ENCODE data around the gene KCNK4.

KCNK4 gene

DNA sequence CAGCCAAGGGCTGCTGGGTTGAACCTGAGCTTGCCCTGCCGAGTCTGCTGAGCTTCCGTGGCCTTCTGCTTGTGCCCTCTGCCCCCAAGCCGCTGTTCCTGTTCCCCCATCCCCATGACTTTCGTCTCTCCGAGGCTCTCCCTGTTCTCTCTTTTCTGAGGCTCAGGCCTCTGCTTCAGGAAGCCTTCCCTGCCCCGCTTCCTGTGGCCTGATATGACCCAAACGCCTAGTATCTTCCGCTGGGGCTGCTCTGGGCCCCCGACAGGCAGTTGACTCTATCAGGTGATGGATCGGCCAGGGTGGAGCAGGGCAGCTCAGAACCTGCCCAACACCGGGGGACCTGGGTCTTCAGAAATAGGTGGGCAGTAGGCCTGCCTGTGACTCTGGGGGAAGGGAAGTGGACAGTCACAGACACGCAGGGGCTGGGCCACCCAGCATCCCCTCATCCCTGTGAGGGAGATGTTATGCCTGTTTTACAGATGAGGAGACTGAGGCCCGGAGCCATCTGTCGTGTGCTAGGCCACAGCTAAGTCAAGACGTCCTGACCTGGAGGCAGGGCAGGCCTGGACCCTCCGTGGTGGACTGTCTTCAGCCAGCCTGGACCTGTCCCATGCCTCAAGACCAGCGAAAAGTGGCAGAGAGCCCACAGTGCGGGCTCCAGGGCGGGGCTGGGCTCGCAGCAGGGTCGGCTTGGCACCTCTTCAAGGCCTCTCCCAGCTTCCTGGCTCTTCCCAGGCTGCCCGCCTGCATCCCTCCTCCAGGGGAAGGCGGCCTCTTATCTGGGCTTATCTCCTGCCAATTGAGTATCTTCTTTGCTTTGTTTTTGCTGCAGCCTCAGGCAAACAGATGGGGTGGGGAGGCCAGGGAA, 22.8 kb upstream of the KCNK4 start:
- H3K27ac Mint-ChIP-seq = peak overlapping the region; percentile 96 to 98
- peak overlapping the region; percentile 96 to 97 for H3K4me3 Mint-ChIP-seq
- no peak for DNase-seq
- H3K4me1 Mint-ChIP-seq (ENCODE audit: low read depth in 2 of 2) = peaks cover 18 to 24% of the 10 kb centered on the region in 2 donors
- H3K36me3 Mint-ChIP-seq (ENCODE audit: insufficient read depth) = peaks cover 35% of the 10 kb centered on the region
- no peak for ATAC-seq (replicated peaks)
- H3K9me3 Mint-ChIP-seq = no peaks in the 10 kb centered on the region
- no peaks in the 10 kb centered on the region for H3K27me3 Mint-ChIP-seq

DNA sequence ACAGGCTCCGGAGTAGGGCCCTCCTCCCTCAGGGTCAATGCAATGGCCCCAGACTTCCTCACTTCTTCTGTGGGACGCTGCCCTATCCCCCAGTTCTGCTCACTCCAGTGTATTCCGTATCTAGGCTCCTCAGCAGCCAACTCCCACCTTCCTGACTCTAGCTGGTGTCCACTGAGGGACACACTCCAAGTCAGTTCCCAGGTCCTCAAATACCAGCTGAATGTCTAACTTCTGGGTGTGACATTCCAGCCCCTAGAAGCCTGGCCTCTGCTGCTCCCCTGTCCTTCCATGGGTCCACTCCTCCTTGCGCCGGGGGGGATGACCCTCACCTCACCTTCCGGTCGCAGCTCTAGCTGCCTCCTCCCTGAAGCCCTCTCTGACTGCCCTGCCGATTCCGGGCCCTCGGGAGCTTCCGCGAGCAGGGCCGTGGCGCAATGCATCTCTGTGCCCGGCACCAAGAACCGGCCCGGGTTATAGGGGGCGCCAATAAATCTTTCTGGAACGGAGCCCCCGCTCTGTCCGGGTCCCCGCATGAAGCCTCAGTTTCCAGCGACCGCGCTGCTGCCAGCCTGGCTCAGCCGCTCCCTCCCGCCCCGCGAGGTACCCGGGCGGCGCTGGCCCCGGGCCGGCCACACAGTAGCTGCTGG, 22.1 kb upstream of the KCNK4 start:
- Mint-ChIP-seq H3K27me3 (no peaks in the 10 kb centered on the region), H3K9me3 (no peaks in the 10 kb centered on the region), H3K4me3 (peak overlapping the region; percentile 96 to 97), H3K27ac (peak overlapping the region; percentile 96 to 98), H3K4me1 (ENCODE audit: low read depth in 2 of 2) (peaks cover 18 to 24% of the 10 kb centered on the region in 2 donors), H3K36me3 (ENCODE audit: insufficient read depth) (peaks cover 37% of the 10 kb centered on the region)
- DNase-seq (peak in 1 of 3 experiments; percentile 29), ATAC-seq (replicated peaks) (no peak)

DNA sequence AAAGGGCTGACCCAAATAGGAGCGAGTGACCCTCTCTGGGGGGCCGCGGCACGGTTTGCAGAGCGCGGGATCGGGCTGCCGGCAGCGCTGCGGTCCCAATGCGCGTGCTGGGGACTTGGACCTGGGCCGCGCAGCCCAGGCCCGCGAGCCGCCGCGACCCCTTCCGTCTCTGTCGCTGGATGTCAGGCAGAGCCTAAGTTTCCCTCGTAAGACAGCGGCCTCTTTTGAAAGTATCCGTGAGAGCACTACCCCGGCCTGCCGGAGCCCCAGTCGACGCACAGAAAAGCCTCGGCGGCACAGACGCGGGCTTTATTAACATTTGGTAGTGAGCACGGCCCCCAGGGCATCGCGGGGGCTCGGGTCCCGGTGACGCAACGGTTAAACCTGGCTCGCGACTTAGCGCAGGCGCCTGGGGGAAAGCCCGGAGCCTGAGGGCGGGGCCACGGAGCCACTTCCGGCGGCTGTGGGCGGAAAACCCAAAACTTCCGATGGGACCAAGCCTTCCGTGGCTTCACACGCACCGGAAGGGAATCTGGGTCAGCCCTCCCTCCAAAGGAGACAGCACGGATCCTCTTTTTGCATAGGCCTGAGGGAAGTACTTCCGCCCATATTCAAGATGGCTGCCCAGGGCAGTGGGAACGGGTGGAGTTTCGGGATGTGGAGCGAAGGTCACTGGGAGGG, 21.4 kb upstream of the KCNK4 start:
- ATAC-seq (replicated peaks) (peak; percentile 75), DNase-seq (peak; percentile 96 to 97 (median 97))
- Mint-ChIP-seq H3K4me1 (ENCODE audit: low read depth in 2 of 2) (peaks cover 18 to 24% of the 10 kb centered on the region in 2 donors), H3K4me3 (peak overlapping the region; percentile 96 to 97), H3K9me3 (no peaks in the 10 kb centered on the region), H3K36me3 (ENCODE audit: insufficient read depth) (peaks cover 37% of the 10 kb centered on the region), H3K27ac (peak overlapping the region; percentile 96 to 98), H3K27me3 (no peaks in the 10 kb centered on the region)

DNA sequence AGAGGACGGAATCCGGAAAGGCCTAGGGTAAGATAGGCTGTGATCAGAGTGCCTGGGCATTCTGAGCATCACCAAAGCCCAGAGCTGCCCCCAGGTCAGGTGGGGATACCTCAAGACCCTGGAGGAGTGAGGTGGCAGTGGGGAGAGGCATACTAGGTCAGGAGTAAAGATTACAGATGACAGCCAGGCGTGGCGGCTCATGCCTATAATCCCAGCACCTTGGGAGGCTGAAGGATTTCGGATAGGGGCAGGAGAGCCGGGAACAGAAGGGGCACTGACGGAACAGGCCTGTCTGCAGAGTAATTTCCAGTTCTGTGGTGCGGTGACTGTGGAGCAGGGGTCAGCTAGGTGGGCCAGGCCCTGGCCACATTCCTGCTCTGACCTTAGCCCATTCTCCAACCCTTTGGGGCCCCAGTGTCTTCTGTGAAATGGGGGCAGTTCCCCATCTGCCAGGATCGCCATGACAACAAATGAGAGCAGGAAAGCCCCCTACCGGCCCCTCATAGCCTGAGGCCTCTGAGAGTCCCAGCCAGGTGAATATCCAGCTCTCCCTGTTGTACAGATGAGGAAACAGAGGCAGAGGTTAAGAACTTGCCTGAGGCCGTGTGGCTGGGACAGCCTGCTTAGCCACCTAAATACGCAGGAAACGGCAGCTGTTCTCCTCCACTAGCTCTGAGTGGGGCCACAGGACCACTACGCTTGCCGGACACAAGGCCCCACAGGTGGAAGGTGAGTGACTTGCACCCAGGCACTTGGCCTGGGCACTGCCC, 15.9 kb upstream of the KCNK4 start:
- ATAC-seq (replicated peaks) (no peak), DNase-seq (no peak)
- Mint-ChIP-seq H3K9me3 (no peaks in the 10 kb centered on the region), H3K27ac (no peak overlapping the region), H3K27me3 (no peaks in the 10 kb centered on the region), H3K36me3 (ENCODE audit: insufficient read depth) (peaks cover 50% of the 10 kb centered on the region), H3K4me1 (ENCODE audit: low read depth in 2 of 2) (peaks cover 2 to 7% of the 10 kb centered on the region in 2 donors), H3K4me3 (no peak overlapping the region)

DNA sequence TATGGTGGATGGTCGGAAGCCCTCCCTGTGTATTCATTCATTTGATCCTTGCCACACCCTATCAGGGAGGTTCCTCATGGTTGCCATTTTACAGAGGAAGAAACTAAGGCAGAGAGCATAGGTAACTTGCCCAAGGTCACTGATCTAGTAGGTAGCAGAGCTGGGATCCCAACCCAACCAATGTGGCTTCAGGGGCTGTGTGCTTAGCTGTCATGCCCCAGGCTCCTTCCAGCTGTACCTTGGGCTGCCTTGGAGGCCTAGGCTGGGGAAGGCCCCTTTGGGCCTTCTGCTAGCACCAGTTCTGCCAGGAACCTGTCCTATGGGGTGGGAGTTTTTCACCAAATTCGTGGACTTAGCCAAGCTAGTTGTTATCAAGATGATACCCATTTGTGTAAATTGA, 15.3 kb upstream of the KCNK4 start:
- ATAC-seq (replicated peaks) (no peak), DNase-seq (no peak)
- Mint-ChIP-seq H3K4me3 (no peak overlapping the region), H3K27me3 (no peaks in the 10 kb centered on the region), H3K36me3 (ENCODE audit: insufficient read depth) (peaks cover 46% of the 10 kb centered on the region), H3K9me3 (no peaks in the 10 kb centered on the region), H3K27ac (no peak overlapping the region), H3K4me1 (ENCODE audit: low read depth in 2 of 2) (peaks cover 0 to 5% of the 10 kb centered on the region in 2 donors)

DNA sequence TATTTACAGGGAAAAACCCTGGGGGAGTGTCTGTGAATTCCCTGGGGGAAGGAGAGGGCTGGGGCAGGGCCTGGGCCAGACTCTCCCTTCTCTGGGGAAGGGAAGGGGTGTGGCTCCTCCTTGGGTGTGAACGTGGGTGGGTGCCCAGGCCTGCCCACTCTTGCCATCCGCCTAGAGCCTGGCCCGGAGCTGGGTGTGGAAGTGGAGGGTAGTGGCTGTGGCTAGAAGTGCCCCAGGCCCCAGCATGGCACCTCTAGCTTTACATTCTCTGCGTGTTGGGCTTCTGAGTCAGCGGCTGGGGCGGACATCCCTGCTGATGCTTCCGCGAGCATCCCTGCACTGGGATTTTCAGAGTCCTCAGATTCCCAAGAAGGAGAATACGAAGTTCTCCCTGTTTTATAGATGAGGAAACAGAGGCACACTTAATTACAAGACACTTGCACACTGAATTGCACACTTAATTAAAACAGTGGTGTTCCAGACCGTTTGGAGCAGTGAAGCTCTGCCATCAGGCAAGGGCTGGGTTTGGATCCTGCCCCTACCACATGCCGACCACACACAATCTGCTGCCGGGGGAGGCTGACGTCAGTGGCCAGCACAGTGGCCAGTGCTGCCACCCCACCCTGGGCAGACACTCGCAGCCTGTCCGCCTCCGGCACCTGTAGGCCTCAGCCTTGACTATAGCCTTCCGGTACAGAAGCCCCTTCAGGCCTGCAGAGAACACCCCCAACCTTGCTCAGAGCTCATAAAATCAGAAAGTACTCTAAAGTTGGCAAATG, 14.3 kb upstream of the KCNK4 start:
- peak overlapping the region in 1 of 2 donors; percentile 60 for H3K27ac Mint-ChIP-seq
- DNase-seq (no peak), ATAC-seq (replicated peaks) (no peak)
- H3K4me3 Mint-ChIP-seq = no peak overlapping the region
- H3K36me3 Mint-ChIP-seq (ENCODE audit: insufficient read depth) = peaks cover 39% of the 10 kb centered on the region
- H3K4me1 Mint-ChIP-seq (ENCODE audit: low read depth in 2 of 2) = peaks cover 0 to 5% of the 10 kb centered on the region in 2 donors
- H3K27me3 Mint-ChIP-seq = no peaks in the 10 kb centered on the region
- H3K9me3 Mint-ChIP-seq = no peaks in the 10 kb centered on the region

DNA sequence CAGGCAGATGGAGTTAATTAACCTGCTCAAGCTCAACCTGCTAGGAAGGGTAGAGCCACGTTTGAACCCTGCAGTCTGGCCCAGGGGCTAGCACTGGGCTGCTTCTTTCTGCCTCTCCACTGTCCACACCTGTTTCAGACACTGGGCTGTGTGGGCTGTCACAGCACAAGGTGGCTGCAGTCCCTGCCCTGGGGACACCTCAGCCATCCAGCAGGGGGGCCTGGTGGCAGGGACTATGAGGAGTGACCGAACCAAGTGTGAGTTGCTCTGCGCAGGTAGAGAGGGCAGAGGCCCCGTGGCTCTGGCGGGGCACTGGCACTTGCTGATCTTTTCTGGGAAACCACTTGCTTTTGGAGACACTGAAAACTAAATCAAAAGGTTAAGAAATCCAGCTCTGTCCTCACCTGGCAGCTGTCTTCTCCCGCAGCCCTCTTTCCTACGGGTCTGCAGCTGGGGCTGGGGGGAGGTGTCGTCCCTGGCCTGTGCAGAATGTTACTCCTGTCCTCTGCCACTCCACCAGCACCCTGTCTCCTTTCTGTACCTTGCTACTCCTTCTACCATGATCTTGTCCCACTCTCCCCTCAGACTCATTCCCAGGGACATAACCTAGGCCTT, 12.4 kb upstream of the KCNK4 start:
- Mint-ChIP-seq H3K36me3 (ENCODE audit: insufficient read depth) (peaks cover 35% of the 10 kb centered on the region), H3K4me1 (ENCODE audit: low read depth in 2 of 2) (peaks cover 0 to 8% of the 10 kb centered on the region in 2 donors), H3K9me3 (no peaks in the 10 kb centered on the region), H3K27ac (no peak overlapping the region), H3K27me3 (no peaks in the 10 kb centered on the region), H3K4me3 (no peak overlapping the region)
- ATAC-seq (replicated peaks) (no peak), DNase-seq (no peak)

DNA sequence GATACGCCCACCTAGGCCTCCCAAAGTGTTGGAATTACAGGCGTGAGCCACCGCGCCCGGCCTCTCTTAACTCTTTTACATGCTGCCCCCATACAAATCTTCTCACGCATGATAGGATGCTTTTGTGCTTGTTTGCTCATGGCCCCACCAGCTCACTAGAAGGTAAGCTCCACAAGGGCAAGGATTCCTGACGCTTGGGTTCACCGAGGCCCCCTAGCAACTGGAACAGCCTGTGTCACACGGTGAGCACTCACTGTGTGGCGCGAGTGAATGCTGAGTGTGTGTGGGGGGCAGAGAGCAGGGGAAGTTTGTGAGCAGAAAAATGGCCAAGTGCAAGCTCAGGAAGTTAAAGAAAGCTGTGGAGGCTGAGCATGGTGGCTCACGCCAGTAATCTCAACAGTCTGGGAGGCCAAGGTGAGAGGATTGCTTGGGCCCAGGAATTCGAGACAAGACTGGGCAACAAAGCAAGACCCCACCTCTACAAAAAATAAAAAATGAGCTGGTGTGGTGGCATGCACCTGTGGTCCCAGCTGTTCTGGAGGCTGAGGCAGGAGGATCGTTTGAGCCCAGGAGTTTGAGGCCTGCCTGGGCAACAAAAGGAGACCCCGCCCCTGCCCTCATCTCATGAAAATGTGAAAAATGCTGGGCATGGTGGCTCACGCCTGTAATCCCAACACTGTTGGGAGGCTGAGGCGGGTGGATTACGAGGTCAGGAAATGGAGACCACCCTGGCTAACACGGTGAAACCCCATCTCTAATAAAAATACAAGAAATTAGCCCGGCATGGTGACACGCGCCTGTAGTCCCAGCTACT, 8.9 kb upstream of the KCNK4 start:
- Mint-ChIP-seq H3K27ac (peak overlapping the region in 1 of 2 donors; percentile 99), H3K27me3 (no peaks in the 10 kb centered on the region), H3K36me3 (ENCODE audit: insufficient read depth) (peaks cover 49% of the 10 kb centered on the region), H3K9me3 (no peaks in the 10 kb centered on the region), H3K4me1 (ENCODE audit: low read depth in 2 of 2) (peaks cover 14 to 22% of the 10 kb centered on the region in 2 donors), H3K4me3 (no peak overlapping the region)
- no peak for DNase-seq
- no peak for ATAC-seq (replicated peaks)

DNA sequence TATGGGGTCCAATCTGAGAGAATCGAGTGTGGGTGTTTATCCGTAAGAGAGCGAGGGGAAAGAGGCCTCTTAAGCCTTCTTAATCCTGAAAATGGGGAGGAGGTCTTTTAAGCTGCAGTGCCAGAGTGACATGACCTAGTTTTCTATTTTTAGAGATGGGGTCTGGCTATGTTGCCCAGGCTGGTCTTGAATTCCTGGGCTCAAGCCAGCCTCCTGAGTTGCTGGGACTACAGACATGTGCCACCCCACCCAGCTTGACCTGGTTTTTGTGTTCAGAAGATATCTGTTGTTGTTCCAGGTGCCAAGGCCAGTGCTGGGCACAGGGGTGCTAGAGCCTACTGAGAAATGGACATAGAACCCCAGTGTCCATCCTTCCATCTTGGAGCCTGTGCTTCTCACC, 8.0 kb upstream of the KCNK4 start:
- H3K27ac Mint-ChIP-seq = peak overlapping the region; percentile 97 to 99
- no peaks in the 10 kb centered on the region for H3K27me3 Mint-ChIP-seq
- ATAC-seq (replicated peaks) = no peak
- H3K4me3 Mint-ChIP-seq = peak overlapping the region; percentile 88 to 90
- no peaks in the 10 kb centered on the region for H3K9me3 Mint-ChIP-seq
- H3K4me1 Mint-ChIP-seq (ENCODE audit: low read depth in 2 of 2) = peaks cover 14 to 22% of the 10 kb centered on the region in 2 donors
- no peak for DNase-seq
- peaks cover 46% of the 10 kb centered on the region for H3K36me3 Mint-ChIP-seq (ENCODE audit: insufficient read depth)

DNA sequence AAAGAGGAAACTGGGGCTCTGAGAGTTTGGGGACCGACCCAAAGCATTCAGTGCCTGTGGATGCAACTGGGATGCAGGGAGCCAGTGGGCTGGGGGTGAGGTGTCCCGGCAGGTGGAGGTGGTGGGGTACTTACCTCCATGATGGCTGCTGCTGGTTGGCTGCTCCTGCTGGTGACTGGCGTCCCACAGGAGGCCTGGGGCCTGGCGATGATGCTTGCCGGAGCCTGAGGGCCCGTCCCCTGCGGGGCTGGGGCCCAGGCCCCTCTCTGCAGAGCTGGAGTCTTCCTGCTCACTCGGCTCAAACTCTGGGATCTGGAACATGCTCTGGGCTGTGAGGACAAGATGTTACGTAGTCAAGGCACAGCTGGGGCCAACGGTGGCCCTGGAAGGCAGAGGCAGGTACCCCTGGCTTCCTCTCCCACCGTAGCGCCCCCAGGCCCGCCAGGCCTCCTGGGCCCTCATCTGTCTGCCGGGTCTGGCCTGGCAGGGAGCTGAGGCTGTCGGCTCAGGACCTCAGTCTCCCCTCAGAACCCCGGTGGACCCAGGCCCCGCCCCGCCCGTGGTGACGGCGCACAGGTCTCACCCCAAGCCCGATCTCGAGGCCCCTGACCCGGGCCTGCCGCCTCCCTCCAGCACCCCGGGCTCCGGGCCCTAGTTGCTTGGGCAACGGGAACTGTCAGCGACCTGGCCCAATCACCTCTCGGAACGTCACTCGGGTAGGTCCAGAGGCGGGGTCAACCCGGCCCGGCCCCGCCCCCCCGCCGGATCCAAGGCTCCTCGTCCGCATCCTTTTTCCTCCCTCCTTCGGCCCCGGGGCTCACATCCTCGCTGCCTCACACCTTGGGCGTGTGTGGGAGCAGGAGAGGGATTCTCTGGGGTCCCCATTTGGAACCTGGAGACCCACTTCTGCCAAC, 6.8 kb upstream of the KCNK4 start, which contains the start of gene BAD:
TSS of gene BAD (minus strand) at position 618 of the 914 bp plus-strand sequence. CDS start at position 321, 297 bp downstream.
- Mint-ChIP-seq H3K36me3 (ENCODE audit: insufficient read depth) (peaks cover 48% of the 10 kb centered on the region), H3K4me1 (ENCODE audit: low read depth in 2 of 2) (peaks cover 14 to 22% of the 10 kb centered on the region in 2 donors), H3K27ac (peak within 1 kb of the TSS; percentile 97 to 99), H3K27me3 (no peaks in the 10 kb centered on the region), H3K9me3 (no peaks in the 10 kb centered on the region), H3K4me3 (peak within 1 kb of the TSS; percentile 88 to 90)
- DNase-seq (peak; percentile 86 to 88 (median 87)), ATAC-seq (replicated peaks) (peak; percentile 78)

Measured in effector memory CD8-positive, alpha-beta T cell (primary cell).